Right hindlimb (tissue), 1 donor: ENCODE data around the gene TTLL11.

Experiments
- DNase-seq: peaks from one replicate; pipeline ENCODE4 v3.0.0-alpha.2; 2018

The TTLL11 gene

GRCh38 chr9:121780177-121781040 lies 312.7 kb downstream of the TTLL11 start:
- peak; percentile 21 for DNase-seq

- DNase-seq: peak; percentile 28
These were observed 313.6 kb downstream of the TTLL11 start for GRCh38 chr9:121779381-121780117.

GRCh38 chr9:121778252-121779225 lies 314.6 kb downstream of the TTLL11 start:
- peak; percentile 14 for DNase-seq

DNA sequence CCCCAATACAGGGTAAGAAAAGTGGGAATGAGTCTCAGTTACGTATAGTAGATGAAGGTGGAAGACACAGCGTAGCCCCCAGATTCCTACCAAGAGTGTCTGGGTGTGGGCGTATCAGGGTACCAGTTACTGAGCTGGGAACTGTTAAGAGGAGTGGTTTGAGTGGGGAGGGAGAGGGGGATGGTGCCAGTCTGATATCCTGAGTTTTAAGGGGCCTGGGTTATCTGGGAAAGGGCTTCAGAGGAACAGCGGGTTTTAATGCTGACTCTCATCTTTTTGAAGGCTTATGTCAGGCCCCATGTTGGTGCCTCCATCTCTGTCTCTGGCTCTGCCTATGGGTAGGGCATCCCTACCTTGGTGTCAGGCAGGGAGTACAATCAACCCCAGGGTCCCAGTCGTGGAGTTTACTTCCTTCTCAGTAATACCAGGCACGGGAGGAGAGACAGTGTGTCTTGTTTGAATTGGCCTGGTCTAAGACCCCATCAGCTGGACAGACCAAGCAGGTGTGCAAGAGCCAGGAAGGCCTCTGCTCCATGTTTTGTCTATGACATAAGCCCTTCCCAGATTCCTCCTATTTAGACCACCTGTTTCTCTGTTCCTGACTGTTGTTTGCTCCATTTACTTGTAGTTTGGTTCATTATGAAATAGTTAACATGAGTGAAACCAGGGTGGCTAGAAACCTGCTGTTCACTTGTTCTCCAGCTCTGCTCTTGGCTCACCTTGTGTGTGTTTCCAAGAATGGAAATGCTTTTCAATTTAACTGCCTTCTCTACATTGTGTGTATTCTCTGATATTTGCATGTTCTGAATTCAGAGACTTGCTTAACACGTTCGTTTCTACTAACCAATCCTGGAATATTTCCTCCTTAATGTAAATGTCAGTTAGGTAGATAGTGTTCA lies 316.1 kb downstream of the TTLL11 start:
- DNase-seq: no peak

DNA sequence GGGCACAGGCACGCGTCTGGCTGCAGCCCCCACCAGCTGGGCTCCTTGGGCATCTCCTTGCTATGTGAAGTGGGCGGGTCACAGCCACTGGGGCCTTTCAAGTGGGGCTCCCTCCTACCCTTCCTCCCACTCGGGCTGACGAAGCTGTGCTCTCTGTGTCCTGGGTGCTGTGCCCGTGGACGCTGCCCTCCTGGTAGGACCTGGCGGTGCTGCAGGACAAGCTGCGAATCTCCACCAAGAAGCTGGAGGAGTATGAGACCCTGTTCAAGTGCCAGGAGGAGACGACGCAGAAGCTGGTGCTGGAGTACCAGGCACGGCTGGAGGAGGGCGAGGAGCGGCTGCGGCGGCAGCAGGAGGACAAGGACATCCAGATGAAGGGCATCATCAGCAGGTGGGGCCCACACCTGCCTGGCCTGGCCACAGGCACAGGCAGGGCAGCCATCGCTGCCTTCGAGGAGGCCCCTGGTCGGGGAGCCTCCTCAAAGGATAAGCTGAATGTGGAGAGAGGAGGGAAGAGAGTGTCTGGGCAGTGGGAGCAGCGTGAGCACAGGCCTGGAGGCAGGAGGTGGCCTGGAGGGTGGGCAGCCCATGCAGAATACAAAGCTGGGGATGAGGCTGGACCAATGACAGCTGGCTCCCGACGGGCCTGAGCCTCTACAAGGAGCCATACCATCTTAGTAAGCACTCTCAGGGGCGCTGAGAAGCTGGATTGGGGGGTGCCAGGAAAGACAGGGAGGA lies 316.9 kb downstream of the TTLL11 start:
- peak; percentile 14 for DNase-seq

DNA sequence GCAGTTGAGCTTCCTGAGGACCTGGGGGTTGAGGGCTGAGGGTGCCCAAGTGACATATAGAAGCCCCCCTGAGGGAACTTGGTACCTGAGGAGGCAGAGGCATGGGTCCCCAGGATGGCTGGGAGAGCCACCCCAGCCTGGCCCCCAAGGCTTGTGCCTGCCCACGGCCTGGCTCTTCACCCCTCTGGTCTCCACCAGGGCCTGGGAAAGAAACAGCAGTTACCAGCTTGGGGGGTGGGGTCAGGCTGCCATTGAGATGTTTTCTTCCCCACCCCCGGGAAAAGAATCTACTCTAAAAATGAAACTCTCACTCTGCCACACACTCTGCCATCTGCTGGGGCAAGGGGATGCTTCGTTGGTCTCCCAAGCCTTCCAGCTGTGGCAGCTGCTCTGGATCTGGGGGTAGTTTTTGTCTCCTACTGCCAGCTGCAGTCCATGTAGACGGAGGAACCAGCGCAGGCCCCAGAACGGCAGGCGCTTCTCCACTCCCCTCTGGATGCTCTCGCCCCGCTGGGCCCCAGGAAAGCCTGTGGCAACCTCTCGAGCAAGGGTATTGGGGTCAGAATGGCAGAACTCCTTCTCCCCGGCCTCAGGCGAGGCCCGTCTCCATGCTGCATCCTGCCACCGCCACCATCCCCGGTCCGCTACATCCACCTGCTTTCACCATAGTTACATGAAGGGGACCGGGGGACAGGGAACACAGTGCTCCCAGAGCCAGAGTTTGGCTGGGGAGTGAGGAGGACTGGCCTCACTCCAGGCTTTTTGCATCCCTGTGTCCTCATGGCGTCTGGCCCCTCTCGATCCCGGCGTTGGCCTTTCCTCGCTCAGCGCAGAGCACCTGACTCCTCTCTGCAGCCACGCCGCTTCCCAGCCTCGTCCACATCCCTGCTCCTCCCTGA lies 318.1 kb downstream of the TTLL11 start:
- peak; percentile 73 for DNase-seq

DNA sequence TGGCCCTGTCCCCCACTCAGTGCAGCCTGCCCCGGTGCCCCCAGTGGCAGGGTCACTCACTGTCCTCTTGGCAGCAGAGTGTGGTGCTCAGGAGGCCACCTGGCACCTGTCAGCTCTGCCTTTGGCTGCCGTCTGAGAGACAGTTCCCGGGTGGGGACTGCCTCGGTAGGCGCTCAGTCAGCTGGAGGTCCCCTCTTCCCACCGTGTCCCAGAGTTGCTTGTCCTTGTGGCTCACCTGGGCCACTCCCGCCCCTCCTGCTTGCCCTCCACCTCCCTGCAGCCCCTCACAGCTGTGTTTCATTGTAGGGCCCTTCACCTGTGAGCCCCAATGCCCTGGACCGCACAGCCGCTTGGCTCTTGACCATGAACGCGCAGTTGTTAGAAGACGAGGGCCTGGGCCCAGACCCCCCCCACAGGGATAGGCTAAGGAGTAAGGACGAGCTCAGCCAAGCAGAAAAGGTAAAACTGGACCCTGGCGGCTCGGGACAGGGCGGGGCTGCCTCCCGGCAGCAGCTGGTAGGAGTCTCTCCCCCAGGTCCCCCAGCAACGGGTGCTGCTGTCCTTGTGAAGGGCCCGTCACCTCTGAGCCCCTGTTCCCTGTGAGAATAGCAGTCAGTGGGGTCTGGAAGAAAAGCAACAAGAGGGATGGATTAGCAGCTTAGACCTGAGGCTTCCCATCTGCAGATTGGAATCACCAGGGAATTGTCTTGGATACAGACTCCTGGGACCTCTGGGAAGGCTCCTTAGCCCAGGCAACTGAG lies 319.0 kb downstream of the TTLL11 start:
- peak; percentile 16 for DNase-seq

DNA sequence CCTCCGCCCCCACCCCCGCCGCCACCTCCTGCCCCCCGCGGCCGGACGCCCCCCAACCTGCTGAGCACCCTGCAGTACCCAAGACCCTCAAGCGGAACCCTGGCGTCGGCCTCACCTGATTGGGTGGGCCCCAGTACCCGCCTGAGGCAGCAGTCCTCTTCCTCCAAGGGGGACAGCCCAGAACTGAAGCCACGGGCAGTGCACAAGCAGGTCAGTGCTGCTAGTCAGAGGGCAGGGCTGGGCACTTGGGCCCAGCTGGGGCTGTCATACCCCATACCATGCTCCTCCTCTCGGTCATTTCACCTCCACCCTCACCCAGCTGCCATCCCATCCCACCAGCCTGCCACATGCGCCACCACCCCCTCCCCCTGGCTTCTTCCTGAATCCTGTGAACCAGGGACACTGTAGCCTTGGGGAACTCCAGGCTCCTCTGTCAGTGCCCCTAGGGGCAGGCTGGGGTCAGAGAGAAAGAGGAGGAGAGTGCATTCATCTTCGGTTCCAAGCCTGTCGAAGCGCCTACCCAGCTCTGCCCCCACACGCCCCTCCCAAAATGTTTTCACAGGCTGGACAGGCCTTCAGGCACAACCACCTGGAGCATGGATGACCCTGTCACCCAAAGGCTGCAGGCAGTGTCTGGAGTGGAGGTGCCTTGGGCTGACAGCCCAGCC lies 319.7 kb downstream of the TTLL11 start:
- peak; percentile 15 for DNase-seq

DNA sequence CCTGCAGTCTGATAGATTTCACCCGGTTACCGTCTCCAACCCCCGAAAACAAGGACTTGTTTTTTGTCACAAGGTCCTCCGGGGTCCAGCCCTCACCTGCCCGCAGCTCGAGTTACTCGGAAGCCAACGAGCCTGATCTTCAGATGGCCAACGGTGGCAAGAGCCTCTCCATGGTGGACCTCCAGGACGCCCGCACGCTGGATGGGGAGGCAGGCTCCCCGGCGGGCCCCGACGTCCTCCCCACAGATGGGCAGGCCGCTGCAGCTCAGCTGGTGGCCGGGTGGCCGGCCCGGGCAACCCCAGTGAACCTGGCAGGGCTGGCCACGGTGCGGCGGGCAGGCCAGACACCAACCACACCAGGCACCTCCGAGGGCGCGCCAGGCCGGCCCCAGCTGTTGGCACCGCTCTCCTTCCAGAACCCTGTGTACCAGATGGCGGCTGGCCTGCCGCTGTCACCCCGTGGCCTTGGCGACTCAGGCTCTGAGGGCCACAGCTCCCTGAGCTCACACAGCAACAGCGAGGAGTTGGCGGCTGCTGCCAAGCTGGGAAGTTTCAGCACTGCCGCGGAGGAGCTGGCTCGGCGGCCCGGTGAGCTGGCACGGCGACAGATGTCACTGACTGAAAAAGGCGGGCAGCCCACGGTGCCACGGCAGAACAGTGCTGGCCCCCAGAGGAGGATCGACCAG lies 320.4 kb downstream of the TTLL11 start:
- DNase-seq: peak; percentile 37
